Limb (tissue), 2 donors: ENCODE results near the gene PET100.
A peak's percentile ranks its signal among the peaks of the same experiment; 100 is the strongest.

ENCODE experiments used
- DNase-seq, 2 donors: peaks; one replicate each; pipeline ENCODE4 v3.0.0-alpha.2; 2016; ENCODE audit errors: extremely low spot score in 2 of 2

Gene PET100

DNA sequence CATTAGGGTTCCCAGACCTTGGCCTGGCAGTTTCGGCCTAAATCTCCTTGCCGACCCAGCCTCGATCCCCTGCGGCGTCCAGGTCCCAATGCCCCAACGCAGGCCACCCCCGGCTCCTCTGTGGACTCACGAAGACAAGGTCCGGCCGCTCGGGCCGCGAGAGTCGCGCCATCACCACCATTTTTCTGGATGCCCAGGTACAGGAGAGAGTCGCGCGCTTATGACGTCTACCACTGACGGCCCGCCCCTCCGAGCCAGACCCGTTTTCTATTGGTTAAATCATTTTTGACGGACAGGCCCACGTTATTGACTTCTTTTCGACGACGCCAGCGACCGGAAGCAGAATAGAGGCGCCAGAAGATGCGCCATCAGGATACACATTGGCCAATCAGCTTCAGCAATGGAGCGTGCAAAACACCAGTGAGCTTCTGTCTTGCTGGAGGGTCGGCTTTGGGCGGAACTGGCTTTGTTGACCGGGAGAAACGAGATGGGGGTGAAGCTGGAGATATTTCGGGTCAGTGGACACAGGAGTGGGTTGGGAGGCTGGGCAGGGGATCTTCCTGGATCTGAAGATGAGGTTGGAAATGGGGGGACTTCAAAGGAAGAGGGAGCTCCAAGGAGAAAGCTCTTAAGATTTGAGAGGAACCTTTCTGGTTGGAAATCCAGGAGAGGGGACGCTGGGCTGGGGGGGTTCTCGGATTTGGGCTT, at the start of gene PET100, which contains the start of gene XAB2:
PET100 (plus strand) TSS at position 447 of the 708 bp plus-strand sequence; CDS start at position 488, 41 bp downstream.
XAB2 (minus strand) TSS at position 199 of the 708 bp plus-strand sequence; CDS start at position 181, 18 bp downstream.
- peak; percentile 97 to 98 for DNase-seq

- no peak for DNase-seq
Observed at GRCh38 chr19:7582446-7582845, 47.1 kb upstream of the PET100 start.

DNA sequence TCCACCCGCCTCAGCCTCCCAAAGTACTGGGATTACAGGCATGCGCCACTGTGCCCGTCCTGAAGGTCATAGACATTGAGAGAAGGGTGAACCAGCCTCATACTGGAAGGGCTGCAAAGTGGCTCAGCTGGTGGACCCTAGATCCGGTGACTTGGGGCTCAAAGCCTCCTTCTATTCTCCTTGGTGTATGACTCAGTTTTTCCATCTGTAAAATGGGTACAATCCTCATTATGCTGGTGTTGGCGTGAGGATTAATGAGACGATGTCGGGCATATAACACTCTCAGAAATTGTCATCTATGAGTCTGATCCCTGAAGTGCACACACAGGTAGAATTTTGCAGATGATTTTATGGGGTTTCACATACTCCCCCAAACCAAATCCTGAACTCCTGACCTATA, 39.8 kb upstream of the PET100 start:
- DNase-seq: no peak

- DNase-seq: no peak
Observed at GRCh38 chr19:7590256-7590655, 39.3 kb upstream of the PET100 start.

DNA sequence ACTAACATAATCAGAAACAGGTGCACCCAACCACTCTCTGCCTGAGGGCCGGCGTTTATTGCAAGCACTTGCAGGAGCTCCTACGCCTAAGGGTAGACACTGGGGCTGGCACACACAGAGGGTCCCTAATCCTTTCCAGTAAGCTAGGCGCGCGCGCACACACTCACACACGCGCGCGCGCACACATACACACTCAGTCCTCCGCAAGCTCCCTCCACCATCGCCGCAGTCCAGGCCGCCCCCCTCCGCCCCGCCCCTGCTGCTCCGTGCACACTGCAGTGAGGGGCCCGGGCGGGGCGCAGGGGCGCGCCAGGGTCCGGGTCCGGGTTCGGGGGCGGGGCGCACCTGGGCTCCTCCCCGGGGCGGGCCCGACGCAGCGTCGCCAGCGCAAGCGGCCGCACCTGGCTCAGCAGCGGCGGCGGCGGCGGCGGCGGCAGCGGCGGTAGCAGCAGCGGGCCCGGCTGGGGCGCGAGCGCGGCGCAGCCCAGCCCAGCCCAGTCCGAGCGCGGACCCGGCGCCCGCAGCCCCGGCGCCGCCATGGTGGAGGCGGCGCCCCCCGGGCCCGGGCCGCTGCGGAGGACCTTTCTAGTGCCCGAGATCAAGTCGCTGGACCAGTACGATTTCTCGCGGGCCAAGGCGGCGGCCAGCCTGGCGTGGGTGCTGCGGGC, 34.0 kb upstream of the PET100 start, which contains the start of gene CAMSAP3:
CAMSAP3 (plus strand) TSS at position 398 of the 668 bp plus-strand sequence; CDS start at position 538, 140 bp downstream.
- DNase-seq: peak; percentile 22 to 82

DNA sequence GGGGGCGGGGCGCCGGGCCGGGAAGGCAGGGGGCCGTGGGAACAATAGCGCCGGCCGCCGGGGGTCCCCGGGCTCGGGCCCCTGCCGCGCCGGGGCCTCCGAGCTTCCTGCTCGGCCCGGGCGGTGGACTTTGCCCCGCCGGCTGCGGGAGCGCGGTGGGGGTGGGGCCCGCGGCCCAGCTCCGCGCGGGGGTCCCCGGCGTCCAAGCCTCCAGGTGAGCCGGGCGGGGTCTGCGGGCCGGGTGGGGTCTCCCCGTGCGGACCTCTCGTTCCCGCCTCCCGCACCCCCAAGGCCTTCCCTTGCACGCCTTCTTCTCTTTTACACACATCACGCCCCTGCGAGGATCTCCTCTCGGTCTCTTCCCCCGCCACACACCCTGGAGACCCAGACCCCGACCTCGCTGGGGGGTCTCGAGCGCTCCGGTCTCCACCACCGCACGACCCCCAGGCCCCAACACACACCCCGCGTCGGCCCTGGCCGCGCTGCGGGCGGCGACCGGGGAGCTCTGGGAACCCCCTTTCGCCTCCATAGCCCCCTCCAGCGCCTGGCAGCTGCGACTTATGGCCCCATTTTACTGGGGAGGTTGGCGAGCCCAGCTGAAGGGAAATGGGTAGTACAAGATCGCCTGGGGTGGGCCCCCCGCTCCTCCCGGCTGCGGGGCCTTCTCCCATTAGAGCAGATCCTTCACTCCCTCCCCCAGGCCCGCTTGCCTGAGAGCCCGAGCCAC, 33.2 kb upstream of the PET100 start:
- peak in 1 of 2 donors; percentile 35 for DNase-seq

DNA sequence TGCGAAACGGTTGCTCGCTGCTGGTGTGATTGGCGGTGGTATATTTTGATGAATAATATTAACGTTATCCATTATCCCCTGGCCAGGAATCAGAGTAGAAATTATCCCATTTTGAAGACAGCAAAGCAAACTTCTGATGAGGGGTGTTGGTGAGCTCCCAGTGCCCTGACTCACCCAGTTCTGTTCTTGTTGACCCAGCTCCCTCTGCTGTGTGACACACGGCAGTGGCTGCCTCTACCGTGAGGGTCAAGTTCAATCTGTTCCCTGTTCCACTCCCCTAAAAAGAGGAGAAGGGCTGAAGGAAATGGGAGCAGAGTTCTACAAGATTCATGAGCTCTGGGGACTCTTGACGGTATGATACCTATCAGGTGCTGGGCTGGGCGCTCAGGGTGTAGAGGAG, 31.9 kb upstream of the PET100 start:
- DNase-seq: no peak

GRCh38 chr19:7598180-7598579, 31.4 kb upstream of the PET100 start:
- no peak for DNase-seq

DNA sequence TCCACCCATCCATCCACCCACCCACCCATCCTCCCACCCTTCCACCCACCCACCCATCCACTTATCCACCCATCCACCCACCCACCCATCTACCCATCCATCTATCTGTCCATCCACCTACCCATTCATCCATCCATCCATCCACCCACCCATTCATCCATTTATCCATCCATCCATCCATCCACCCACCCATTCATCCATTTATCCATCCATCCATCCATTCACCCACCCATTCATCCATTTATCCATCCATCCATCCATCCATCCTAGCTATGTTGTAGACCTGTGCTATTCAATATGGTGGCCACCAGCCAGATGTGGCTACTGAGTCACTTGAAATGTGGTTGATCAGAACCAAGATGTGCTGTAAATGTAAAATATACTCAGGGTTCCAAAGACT, 28.9 kb upstream of the PET100 start:
- DNase-seq: no peak

- DNase-seq: peak in 1 of 2 donors; percentile 18
Observed at GRCh38 chr19:7602240-7602934, 27.2 kb upstream of the PET100 start.

GRCh38 chr19:7602935-7603497, 26.6 kb upstream of the PET100 start:
- DNase-seq: no peak

GRCh38 chr19:7603919-7604318, 25.7 kb upstream of the PET100 start:
- no peak for DNase-seq

DNA sequence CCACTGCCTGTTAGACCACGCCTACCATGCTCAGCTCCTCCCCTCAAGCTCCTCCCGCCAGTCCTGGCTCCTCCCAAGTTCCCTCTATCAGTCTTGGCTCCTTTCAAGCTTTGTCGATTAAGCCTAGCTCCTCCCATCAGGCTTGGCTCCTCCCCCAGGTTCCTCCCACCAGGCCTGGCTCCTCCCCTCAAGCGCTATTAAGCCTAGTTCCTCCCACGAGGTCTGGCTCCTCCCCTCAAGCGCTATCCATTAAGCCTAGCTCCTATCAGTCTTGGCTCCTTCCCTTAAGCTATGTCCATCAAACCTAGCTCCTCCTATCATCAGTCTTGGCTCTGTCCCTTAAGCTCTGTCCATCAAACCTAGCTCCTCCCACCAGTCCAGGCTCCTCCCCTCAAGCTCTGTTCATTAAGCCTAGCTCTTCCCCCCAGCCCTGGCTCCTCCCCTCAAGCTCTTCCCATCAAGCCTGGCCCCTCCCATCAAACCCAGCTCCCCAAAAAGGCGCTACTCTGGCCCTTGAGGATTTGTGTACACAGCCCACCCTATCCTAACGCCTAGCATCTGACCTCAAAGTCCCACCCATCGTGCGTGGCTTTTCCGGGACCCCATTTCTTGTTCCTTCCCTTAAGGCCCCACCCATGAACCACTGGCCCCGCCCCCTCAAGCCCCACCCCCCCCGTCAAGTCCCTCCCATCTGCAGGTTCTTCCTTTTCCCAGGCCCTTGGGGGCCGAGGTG, 23.9 kb upstream of the PET100 start:
- DNase-seq: peak in 1 of 2 donors; percentile 32

DNA sequence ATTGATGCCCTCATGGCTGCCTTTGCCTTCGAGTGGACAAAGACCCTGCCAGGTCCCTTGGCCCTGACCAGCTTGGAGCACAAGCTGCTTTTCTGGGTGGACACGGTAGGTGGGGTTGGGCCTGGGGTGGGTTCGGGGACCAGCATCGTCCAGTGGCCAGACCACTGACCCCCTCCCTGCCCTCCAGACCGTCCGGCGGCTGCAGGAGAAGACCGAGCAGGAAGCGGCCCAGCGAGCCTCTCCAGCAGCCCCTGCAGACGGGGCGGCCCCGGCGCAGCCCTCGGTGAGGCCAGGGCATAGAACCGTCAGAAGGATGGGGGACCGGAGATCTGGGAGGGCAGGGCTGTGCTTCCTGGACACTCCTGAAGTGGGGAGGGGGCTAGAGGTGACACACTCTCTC, 23.3 kb upstream of the PET100 start:
- no peak for DNase-seq

- DNase-seq: no peak
Observed at GRCh38 chr19:7607212-7607873, 22.2 kb upstream of the PET100 start.

DNA sequence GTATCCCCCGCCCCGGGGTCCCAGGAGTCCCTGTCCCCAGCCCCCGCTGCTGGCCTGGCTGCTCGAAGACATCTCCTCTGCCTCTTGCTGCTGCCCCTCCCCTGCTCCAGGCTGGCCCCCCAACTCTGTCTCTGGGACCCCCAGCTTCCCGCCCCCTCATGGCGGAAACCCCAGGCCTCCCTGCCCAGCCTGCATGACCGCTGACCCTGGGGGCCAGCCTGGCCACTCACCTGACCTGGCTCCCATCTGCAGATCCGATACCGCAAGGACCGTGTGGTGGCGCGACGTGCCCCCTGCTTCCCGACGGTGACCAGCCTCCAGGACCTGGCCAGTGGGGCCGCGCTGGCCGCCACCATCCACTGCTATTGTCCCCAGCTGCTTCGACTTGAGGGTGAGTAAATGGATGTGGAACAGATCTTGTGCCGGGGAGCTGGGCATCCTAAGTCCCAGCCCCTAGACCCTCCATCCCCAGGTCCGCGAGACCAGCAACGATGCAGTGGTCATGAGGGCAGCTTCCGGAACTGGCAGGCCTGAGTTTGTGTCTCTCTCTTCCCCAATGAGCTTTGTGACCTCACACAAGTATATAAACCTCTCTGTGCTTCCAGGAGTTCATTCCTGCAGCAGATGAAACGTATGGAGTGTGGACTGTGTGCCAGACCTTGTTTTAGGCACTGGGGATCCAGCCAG, 21.6 kb upstream of the PET100 start:
- DNase-seq: no peak

GRCh38 chr19:7610491-7611240, 18.9 kb upstream of the PET100 start:
- no peak for DNase-seq

- DNase-seq: no peak
Observed at GRCh38 chr19:7611541-7612279, 17.9 kb upstream of the PET100 start.
